Lower leg skin (tissue), 4 donors: ENCODE results near the gene CCDC57. TPM values are rescaled to one million over a fixed set of nuclear protein-coding genes. Genes with fewer than 3 reads are reported as not detected.

Source experiments
- DNase-seq, 2 donors: peaks; one replicate each; pipeline ENCODE4 v3.0.0-alpha.2; 2019; ENCODE audit warnings: low spot score in 2 of 2
- H3K4me3 ChIP-seq: fragments of 200-600 bp; sonication (generic); 2 replicates; pipeline ENCODE4 v1.5.1; 2017; ENCODE audit warnings: mild to moderate bottlenecking, low read depth; ENCODE audit not compliant: poor library complexity, severe bottlenecking
- POLR2A ChIP-seq, 2 donors: fragments of 450-650 bp; IDR thresholded peaks; one replicate each; pipeline ENCODE4 v1.6.1; 2016 to 2017; ENCODE audit warnings: antibody characterized with exemption in 2 of 2, mild to moderate bottlenecking in 1 of 2, moderate library complexity in 1 of 2
- WGBS, 2 donors: methylation state at CpG; one replicate each; pipeline ENCODE4 v1.1.5; 2018; 5-methylcytosine and 5-hydroxymethylcytosine counted together
- intact Hi-C: fragments of 100-400 bp; cut with DNase I; formaldehyde crosslinking; loops from one replicate; pipeline ENCODE4 v1.15.0; 2023; ENCODE audit warnings: low total_unique reads
- total RNA-seq, 4 donors: library from RNA; depleted of rRNA; stranded (reverse); fragments of >200 nt; gene quantifications; one replicate each; pipeline ENCODE4 v1.1.0, GENCODE V29; 2016
- TF ChIP-seq, protein P1 (sequence below), 3 donors: fragments of 450-650 bp; IDR thresholded peaks; one replicate each; pipeline ENCODE4 v1.5.1; 2016; ENCODE audit warnings: antibody characterized with exemption in 3 of 3, mild to moderate bottlenecking in 3 of 3, moderate library complexity in 2 of 3

Gene CCDC57
- total RNA-seq, 4 donors from 2014 or later = 16.0 to 33.5 (median 31.5) TPM

DNA sequence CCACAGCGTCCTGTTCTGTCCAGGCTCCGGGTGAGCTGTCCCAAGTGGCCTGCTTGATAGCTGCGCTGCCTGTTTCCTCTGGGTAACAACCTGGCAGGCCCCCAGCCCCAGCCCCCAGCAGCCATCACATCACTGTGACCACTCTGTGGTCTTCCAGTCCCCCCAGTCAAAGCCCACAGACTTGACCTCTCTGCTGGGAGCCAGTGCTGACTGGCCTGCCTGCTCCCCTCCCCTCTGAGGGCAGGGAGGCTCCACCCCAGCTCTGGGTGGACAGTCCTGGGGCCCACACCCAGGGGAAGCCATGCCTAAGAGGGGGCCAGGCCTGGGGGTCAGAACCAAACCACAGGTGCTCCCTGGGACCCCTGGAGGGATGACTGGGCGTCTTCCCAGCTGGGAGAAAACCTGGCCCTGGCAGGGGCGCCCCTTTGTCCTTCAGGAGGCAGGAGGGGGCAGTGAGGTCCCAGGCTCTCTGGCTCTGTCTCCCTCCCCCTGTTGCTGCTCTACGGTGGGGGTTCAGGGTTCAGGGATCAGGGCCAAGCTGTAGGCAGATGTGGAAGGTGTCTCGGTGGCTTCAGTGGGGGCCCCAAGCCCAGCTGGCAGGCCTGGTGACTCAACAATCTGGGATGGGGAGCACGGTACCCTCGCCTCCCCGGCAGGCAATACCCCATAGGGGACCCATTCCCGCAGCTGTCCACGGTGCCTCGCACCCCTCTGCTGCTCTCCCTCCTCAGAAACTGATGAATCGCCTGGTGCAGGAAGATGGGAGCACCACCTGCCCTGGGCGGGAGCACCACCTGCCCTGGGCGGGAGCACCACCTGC is 14.4 kb upstream of the CCDC57 start:
- TF ChIP-seq, protein P1, sequence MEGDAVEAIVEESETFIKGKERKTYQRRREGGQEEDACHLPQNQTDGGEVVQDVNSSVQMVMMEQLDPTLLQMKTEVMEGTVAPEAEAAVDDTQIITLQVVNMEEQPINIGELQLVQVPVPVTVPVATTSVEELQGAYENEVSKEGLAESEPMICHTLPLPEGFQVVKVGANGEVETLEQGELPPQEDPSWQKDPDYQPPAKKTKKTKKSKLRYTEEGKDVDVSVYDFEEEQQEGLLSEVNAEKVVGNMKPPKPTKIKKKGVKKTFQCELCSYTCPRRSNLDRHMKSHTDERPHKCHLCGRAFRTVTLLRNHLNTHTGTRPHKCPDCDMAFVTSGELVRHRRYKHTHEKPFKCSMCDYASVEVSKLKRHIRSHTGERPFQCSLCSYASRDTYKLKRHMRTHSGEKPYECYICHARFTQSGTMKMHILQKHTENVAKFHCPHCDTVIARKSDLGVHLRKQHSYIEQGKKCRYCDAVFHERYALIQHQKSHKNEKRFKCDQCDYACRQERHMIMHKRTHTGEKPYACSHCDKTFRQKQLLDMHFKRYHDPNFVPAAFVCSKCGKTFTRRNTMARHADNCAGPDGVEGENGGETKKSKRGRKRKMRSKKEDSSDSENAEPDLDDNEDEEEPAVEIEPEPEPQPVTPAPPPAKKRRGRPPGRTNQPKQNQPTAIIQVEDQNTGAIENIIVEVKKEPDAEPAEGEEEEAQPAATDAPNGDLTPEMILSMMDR (IDR thresholded peaks at IDR 0.05) = no peak
- TF ChIP-seq POLR2A (IDR thresholded peaks at IDR 0.05) = no peak
- intact Hi-C loops = no loop called here
- WGBS, 2 donors = 87 to 91% methylated on average over 13 to 14 of the region's 16 CpGs
- H3K4me3 ChIP-seq = no peak overlapping the region
- no peak for DNase-seq

GRCh38 chr17:82226146-82226808 is 13.6 kb upstream of the CCDC57 start:
- intact Hi-C loops = no loop called here
- TF ChIP-seq, protein P1 (IDR thresholded peaks at IDR 0.05) = no peak
- no peak for TF ChIP-seq POLR2A (IDR thresholded peaks at IDR 0.05)
- 80 to 87% methylated on average over 7 to 14 of the region's 15 CpGs for WGBS, 2 donors
- no peak for DNase-seq
- H3K4me3 ChIP-seq = no peak overlapping the region

DNA sequence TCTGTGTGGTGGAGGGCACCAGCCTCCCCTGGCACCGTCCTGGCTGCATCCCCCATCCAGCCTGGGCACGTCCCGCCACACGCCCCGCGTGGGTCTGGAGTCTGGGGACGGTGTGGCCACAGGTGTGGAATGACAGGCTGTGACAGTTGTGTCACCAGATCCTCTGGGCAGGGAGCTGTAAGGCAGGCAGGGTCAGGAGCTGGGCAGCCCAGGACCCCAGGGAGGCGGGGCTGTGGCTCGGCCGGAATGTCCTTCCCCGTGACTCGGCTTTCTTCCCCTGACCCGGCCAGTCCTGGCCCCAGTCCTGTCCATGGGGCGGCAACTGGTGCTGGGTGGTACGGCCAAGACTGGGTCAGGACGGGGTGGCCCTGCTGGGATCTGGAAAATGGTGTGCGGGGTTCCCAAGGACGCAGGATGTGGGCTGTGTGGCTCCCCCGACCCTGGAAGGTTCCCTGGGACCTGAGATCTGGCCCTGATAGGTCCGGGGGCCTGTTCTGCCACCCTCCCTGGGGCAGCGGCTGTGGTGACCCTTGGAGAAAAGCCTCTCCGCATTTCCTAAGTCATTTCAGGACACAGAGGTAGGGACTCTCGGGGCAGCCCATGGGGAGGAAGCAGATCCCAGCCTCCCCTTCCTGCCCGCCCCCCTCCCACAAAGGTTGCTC is 12.9 kb upstream of the CCDC57 start:
- H3K4me3 ChIP-seq = no peak overlapping the region
- 70 to 85% methylated on average over 18 to 24 of the region's 24 CpGs for WGBS, 2 donors
- DNase-seq = peak in 1 of 2 donors; percentile 84
- intact Hi-C loops = no loop called here
- TF ChIP-seq, protein P1 (IDR thresholded peaks at IDR 0.05) = no peak
- TF ChIP-seq POLR2A (IDR thresholded peaks at IDR 0.05) = no peak

- TF ChIP-seq POLR2A (IDR thresholded peaks at IDR 0.05) = no peak
- TF ChIP-seq, protein P1 (IDR thresholded peaks at IDR 0.05) = no peak
- WGBS, 2 donors = 60 to 72% methylated on average over 8 of the region's 8 CpGs
- intact Hi-C loops = no loop called here
- DNase-seq = no peak
- no peak overlapping the region for H3K4me3 ChIP-seq
Observed at GRCh38 chr17:82224666-82225065, 12.0 kb upstream of the CCDC57 start.

GRCh38 chr17:82223517-82223916 is 10.9 kb upstream of the CCDC57 start:
- intact Hi-C loops = no loop called here
- no peak for DNase-seq

More at GRCh38 chr17:82223517-82223916, 10.9 kb upstream of the CCDC57 start:
- 74 to 81% methylated on average over 5 of the region's 5 CpGs for WGBS, 2 donors
- no peak overlapping the region for H3K4me3 ChIP-seq
- TF ChIP-seq, protein P1 (IDR thresholded peaks at IDR 0.05) = no peak
- TF ChIP-seq POLR2A (IDR thresholded peaks at IDR 0.05) = no peak
